GM19467 (cell line): Measurements from ENCODE around the gene MBOAT1.

Experiments
- ATAC-seq: cut with Tn5 transposase; IDR thresholded peaks from one replicate; pipeline ENCODE4 v1.9.1; 2021; ENCODE audit warnings: mild to moderate bottlenecking, moderate library complexity; ENCODE audit not compliant: unreplicated experiment

MBOAT1 gene

DNA sequence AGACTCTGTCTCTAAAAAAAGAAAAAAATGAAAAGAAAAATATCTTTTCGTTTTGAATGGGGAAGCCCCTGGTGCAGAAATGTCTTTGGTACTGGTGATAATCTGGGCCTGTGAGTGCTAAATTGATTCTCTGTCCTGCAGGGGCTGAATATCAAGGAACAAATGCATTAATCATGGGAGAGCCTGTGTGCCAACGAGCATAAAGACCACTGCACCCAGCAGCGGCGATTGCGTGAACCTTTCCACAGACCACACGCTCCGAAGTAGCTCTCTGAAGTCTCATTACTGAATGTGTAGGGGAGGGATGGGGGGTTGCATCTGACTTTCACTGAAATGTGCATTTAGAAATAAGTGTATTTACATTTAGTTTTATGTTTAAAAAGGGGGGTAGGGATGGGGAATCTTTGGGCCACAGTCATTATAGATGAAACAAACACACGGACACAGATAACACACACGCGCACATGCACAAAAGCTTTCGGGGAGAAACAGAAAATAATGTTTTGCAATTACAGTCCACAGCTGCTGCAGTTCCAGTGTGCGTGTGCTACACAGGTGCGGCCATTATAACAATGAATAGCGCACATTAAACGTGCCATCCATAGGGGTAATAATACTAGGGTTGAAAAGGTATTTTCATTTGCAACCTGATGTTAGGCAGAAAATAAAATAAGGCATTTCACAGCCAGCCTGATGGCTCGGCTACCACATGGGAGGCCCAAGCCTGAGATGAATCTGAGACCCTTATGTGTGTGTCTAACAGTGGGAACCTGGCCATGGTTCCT lies 154.0 kb downstream of the MBOAT1 start:
- ATAC-seq = no peak

DNA sequence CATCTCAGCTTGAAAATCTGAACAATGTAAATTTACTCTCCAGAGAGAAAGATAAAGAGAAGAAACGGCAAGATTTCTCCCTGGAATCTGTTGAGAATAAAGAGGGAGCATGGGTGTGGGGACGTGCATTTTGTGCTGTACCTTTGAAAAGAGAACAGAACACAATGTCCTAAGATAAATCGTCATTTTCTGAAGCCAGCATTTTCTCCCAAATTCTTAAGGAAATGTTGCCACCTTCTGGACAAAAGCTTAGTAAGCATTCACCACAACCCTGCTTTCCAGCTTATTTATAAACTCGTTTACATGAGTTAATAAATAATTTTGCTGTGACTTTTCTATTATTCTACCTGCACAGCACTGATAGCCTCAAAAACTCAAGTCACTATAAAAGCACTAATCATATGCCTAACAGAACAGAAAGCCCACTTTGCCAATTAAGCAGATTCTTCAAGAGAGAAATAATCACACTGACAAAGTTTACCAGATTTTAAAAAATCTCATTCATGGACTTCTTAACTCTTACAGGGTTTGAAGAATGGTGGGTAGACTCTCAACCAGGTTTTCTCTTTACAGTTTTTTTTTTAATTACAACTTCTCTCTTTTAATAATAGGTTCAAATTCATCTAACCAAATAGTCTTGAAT lies 155.8 kb downstream of the MBOAT1 start:
- peak; percentile 81 for ATAC-seq

DNA sequence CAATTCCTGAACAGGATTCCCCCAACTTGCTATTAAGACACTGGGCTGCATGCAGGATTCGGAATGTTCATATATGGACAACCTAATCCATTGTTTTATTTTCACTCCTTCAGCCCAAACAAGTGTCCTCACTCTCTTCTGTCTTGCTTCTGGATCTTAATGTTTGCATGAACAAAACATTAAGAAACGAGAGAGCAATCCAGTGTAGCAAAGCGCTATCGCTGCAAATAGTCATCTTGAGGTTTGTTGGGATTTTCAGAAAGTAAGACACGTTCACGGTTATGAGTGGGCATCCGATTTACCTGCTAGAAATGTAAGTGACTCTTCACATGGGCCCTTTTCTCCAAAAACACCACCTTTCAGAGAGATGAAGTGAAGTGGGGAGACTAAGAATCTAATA lies 156.4 kb downstream of the MBOAT1 start:
- no peak for ATAC-seq
